ENCODE data around the gene TAS2R50.
A peak's percentile ranks its signal among the peaks of the same experiment; 100 is the strongest.

The TAS2R50 gene

GRCh38 chr12:10952645-10953044, 34.1 kb downstream of the TAS2R50 start:
- DNase-seq (no peak), ATAC-seq (no peak)

DNA sequence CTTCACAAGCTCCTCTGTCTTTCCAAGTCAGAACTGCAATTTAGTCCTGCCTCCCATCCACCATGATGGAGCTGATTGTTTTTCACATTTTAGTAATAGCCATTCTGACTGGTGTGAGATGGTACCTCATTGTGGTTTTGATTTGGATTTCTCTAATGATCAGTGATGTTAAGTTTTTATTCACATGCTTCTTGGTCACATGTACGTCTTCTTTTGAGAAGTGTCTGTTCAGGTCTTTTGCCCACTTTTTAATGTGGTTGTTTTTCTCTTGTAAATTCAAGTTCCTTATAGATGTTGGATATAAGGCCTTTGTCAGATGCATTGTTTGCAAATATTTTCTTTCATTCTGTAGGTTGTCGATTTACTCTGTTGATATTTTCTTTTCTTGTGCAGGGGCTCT, 43.5 kb downstream of the TAS2R50 start:
- ATAC-seq (no peak), DNase-seq (no peak)

- peak; percentile 49 for ATAC-seq
- no peak for DNase-seq
Observed at GRCh38 chr12:10941916-10942607, 44.6 kb downstream of the TAS2R50 start.

DNA sequence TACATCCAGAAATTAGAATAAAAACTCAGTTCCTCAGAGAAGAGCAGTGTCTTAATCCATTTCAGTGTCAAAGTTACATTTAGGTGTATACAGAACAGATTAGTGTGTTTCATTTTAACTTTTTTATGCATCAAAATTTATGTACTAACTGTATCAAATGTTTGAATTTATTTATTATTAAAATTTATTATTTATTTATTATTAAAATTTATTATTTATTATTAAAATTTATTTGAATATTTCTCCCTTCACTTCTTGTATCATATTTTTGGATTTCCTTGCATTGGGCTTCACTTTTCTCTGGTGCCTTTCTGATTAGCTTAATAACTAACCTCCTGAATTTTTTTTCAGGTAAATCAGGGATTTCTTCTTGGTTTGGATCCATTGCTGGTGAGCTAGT, 45.3 kb downstream of the TAS2R50 start:
- ATAC-seq (no peak), DNase-seq (no peak)

DNA sequence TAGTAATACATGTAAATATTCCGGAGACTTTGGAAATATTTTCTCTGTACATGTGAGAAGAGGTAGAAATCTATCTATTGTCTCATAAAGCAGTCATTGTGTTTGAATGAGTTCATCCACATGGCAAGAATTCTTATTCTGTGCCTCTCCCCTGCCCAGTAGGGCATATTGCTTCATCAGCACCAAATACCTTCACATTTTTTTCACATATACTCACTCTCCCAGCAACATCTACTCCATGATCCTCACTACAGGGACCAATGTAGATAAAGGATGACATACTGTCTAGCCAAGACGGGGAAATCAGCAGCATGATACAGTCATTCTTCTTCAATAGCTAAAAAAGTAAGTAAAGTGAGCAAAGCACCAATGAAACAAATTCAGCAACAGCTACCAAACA, 46.3 kb downstream of the TAS2R50 start:
- DNase-seq (no peak), ATAC-seq (no peak)

- ATAC-seq (no peak), DNase-seq (no peak)
Observed at GRCh38 chr12:10939163-10939562, 47.5 kb downstream of the TAS2R50 start, which contains the start of gene TAS2R14. Gene TAS2R14, minus strand, starts transcription at chr12:10939263. Its CDS starts 56 bp downstream, at chr12:10939207.

- ATAC-seq (no peak), DNase-seq (no peak)
Observed at GRCh38 chr12:10936506-10936905, 50.2 kb downstream of the TAS2R50 start.
